ENCODE results near the gene CCDC126. TPM values are rescaled to one million over a fixed set of nuclear protein-coding genes. Genes with fewer than 3 reads are reported as not detected.
"Not testable (repeated sequence)": the region's sequence is repeated elsewhere in the genome, so short reads cannot be mapped to it uniquely, and the experiment has no call there.

CCDC126 gene, protein sequence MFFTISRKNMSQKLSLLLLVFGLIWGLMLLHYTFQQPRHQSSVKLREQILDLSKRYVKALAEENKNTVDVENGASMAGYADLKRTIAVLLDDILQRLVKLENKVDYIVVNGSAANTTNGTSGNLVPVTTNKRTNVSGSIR
- 10 to 100 TPM; 15.3 to 20.7 (median 18.6) TPM for polyA plus RNA-seq (ENCODE audit: insufficient read length in 4 of 4)

DNA sequence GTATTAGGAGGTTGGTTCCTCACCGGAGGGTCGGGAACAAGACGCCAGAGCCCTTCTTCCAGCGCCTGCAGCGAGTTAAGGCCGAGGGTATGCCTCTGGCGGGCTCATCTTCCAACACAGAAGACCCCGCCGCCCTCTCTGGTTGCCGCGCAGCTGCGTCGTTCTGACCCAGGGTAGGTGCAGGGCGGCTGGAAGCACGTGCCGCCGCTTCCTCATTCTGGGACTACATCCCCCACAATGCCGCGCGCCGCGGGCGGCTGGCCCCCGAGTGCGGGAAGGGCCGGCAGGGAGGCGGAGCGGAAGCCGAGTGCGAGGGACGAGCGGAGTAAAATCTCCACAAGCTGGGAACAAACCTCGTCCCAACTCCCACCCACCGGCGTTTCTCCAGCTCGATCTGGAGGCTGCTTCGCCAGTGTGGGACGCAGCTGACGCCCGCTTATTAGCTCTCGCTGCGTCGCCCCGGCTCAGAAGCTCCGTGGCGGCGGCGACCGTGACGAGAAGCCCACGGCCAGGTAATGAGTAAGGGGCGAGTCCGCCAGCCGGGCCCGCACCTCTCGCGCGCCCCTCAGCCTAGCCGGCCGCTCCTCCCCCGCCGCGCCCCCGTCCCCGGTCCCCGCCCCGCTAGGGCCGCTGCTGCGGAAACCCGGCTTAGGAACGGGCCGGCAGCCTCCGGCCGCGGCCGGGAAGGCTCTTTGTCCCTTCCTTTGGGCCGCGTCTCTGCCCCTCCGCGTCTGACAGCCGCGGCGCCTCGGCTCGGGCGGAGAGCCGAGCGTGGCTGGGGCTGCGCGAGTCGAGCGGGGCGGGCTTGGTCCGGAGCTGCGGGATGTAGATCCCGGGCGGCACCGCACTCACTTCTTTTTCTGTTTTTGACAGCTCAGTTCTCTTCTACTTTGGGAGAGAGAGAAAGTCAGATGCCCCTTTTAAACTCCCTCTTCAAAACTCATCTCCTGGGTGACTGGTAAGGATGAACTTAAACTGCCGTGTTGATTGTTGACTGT, at the start of gene CCDC126:
Gene CCDC126 (plus strand): TSS at position 289 of the 998 bp plus-strand sequence. CDS start 13,934 bp downstream, outside the sequence.
- DNase-seq (ENCODE audit: low read depth in 4 of 4, low spot score in 2 of 4): peak; percentile 86 to 91 (median 88)

- DNase-seq (ENCODE audit: low read depth in 4 of 4, low spot score in 2 of 4): no peak
These were observed 49.5 kb upstream of the CCDC126 start for GRCh38 chr7:23547662-23548061.

GRCh38 chr7:23558303-23558702, 38.9 kb upstream of the CCDC126 start:
- no peak for DNase-seq (ENCODE audit: low read depth in 4 of 4, low spot score in 2 of 4)

DNA sequence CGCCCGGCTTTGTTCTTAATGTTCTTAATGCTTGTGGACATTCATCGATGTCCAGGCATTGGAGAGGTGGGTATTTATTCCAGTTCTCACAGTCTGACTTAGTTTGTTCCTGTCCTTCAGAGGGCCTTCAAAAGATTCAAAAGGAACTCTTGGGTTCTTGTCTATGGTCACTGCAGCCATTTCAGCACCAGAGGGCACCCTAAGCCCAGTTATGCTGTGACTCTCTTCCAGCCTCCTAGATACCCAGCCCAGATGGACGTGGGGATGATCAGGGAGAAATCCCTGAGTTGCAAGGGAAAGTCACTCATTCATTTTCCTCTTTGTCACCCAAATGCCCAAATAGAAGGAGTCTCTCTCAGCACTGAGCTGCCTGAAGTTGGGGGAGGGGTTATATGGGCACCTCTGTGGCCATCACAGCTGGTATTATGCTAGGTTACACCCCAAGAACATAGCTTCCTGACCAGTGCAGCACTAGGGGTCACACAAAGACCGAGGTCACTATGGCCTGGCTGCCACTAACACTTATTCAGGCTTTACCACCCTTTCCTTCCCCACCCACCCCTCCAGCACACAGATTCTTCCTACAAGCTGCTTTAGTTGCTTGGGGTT, 26.5 kb upstream of the CCDC126 start:
- DNase-seq (ENCODE audit: low read depth in 4 of 4, low spot score in 2 of 4): peak; percentile 37 to 73 (median 52)

- not testable (repeated sequence) for DNase-seq (ENCODE audit: low read depth in 4 of 4, low spot score in 2 of 4)
These were observed 15.2 kb upstream of the CCDC126 start for GRCh38 chr7:23581975-23582374.

GRCh38 chr7:23585304-23585703, 11.9 kb upstream of the CCDC126 start:
- not testable (repeated sequence) for DNase-seq (ENCODE audit: low read depth in 4 of 4, low spot score in 2 of 4)

GRCh38 chr7:23586159-23586558, 11.0 kb upstream of the CCDC126 start:
- no peak for DNase-seq (ENCODE audit: low read depth in 4 of 4, low spot score in 2 of 4)

GRCh38 chr7:23590529-23590928, 6.7 kb upstream of the CCDC126 start:
- DNase-seq (ENCODE audit: low read depth in 4 of 4, low spot score in 2 of 4): no peak

- DNase-seq (ENCODE audit: low read depth in 4 of 4, low spot score in 2 of 4): no peak
These were observed 3.5 kb upstream of the CCDC126 start for GRCh38 chr7:23593706-23594105.

DNA sequence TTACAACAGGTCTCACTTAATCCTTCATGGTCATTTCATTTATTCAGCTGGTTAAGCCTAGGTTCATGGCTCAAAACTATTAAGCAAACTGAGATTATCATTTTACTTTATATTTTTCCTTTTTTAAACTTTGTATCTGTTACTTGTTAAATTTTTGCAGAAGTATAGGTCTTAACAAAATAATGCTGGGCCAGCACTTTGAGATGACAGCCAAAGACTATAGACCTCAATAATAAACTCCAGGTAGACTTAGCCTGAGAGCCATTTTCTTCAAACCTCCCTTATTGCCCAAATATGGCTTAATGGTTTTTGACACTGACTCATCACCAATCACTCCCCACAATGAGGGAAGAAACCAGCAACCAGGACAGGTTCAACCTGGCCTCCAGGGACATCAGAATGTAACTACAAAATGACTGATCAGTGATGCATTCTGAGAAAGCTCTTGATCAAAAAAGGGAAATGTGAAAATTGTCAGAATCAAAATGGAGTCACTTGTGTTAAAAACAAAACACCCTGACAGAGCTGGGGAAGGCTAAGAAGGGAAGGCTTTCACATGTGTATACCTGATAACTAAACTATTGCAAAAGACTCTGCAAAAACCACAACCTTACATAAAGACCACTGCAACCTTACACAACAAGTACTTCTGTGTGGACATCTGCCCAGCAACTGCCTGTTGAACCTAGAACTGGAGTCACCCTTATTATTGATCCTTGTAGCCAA, 2.1 kb upstream of the CCDC126 start:
- no peak for DNase-seq (ENCODE audit: low read depth in 4 of 4, low spot score in 2 of 4)

DNA sequence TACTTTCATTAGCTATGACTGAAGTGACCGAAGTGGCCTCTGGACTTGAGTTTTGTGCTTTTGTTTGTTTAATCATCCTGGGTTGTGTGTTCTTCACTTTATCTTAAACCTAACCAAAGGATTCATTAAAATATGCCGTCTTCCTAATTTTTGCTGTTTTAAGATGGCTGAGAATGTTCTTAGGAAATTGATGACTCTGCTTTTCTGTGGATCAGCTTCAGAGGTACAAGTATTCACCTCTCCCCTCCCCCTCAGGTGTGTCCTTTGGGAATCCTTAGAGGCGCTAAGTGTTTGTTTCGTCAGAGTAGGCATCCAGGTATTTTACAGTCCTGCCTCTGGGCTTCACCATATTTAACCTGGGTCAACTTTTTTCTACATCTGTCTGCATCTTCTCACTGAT, 1.1 kb downstream of the CCDC126 start:
- no peak for DNase-seq (ENCODE audit: low read depth in 4 of 4, low spot score in 2 of 4)

- no peak for DNase-seq (ENCODE audit: low read depth in 4 of 4, low spot score in 2 of 4)
These were observed 3.1 kb downstream of the CCDC126 start for GRCh38 chr7:23600236-23600635.

DNA sequence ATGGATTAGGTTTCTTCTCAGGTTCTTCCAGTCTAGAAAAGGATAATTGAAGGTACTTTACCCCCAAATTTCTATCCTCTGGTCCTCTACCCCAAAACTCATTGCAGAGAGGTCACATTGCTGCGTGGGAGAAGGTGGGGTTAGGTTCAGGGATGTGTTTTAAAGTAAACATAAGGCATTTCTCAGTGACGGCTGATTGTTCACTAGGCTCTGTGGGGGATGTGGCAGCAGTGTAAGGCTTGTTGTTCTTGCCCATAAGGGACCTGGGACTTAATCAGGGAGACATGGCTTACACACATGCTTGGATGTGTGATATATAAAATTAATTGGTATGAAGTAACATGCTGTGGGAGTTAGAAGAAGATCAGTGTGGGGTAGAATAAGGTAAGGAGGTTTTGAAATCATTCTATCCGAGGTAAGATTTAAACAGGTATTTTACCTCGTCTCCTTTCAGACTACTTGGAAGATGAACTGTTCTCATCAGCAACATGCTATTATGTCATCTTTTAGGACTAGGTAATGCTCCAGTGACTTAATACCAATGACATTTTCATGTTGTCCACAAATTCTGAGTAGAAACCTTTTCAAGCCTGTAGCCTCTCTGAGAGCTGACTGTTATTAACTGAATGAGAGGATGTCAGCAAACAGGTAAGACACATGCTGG, 6.6 kb downstream of the CCDC126 start:
- DNase-seq (ENCODE audit: low read depth in 4 of 4, low spot score in 2 of 4): no peak

DNA sequence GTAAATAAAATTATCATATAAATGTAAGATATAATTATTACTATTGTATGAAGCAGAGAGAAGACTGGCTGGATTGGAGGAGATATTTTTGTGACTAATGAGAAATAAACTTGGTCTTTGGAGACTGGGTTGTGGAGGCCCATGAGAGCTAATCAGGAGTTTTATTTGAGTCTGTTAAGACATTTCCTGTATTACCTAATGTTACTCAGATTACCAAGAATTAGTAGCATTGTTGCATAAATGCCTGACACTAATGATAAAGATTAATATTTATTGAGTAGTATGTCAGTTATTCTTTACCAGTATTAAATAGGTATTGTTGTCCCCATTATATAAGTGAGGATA, 7.1 kb downstream of the CCDC126 start:
- DNase-seq (ENCODE audit: low read depth in 4 of 4, low spot score in 2 of 4): no peak

DNA sequence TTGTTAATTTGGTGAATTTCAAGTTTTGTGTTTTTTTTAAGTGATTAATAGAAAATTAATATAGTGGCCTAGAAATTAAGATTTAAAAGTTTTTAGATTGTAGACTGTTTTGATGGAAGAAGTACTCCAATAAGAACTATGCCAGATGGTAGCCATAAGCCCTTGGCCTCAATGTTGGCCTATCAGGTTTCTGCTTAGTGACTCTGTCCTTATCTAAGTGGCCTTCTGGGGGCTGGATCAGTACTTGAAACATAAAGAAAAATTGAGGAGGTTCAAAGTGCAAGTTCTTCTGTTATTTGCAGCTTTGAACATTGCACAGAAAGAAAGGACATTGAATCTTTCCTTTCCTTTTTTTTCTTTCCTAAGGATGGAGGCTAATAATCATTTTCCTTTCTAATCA, 9.9 kb downstream of the CCDC126 start:
- DNase-seq (ENCODE audit: low read depth in 4 of 4, low spot score in 2 of 4): no peak

DNA sequence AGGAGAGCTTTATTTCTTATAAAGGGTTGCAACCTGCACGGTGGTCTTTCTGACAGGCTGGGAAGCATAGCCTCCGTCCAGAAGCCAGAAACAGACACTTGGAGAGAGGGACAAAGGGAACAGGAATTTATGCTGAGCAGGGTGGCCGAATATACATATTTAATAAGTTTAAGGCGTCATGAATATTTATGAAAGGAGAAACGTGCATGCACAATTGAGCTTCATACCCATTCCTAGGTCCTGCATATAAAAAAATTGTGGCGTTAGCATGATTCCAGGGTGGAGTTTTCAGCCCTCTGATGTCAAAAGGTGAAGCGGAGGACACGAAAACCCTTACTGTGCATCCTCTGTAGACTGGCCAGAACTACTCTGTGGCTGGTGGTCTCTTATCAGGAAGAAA, 10.7 kb downstream of the CCDC126 start:
- no peak for DNase-seq (ENCODE audit: low read depth in 4 of 4, low spot score in 2 of 4)

DNA sequence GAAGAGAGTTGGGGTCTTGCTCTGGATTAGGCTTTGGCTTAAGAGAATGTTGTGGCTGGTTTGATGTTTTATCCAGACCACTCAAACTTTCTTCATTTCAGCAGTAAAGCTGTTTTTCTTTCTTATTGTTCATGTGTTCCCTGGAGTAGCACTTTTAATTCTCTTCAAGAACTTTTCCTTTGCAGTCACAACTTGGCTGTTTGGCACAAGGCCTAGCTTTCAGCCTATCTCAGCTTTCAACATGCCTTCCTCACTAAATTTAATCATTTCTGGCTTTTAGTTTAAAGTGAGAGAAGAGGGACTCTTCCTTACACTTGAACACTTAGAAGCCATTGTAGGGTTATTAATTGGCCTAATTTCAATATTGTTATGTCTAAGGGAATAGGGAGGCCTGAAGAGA, 18.1 kb downstream of the CCDC126 start:
- no peak for DNase-seq (ENCODE audit: low read depth in 4 of 4, low spot score in 2 of 4)

GRCh38 chr7:23616593-23616992, 19.4 kb downstream of the CCDC126 start:
- no peak for DNase-seq (ENCODE audit: low read depth in 4 of 4, low spot score in 2 of 4)

- no peak for DNase-seq (ENCODE audit: low read depth in 4 of 4, low spot score in 2 of 4)
These were observed 20.3 kb downstream of the CCDC126 start for GRCh38 chr7:23617482-23617881.

- DNase-seq (ENCODE audit: low read depth in 4 of 4, low spot score in 2 of 4): no peak
These were observed 21.1 kb downstream of the CCDC126 start for GRCh38 chr7:23618241-23618640.

All from left renal cortex interstitium (tissue), 4 donors.